ENCODE measurements around the gene SSH2. TPM values are rescaled to one million over a fixed set of nuclear protein-coding genes. Genes with fewer than 3 reads are reported as not detected.

SSH2 gene
- total RNA-seq, 1 experiment from 2014 or later = 14.6 TPM

DNA sequence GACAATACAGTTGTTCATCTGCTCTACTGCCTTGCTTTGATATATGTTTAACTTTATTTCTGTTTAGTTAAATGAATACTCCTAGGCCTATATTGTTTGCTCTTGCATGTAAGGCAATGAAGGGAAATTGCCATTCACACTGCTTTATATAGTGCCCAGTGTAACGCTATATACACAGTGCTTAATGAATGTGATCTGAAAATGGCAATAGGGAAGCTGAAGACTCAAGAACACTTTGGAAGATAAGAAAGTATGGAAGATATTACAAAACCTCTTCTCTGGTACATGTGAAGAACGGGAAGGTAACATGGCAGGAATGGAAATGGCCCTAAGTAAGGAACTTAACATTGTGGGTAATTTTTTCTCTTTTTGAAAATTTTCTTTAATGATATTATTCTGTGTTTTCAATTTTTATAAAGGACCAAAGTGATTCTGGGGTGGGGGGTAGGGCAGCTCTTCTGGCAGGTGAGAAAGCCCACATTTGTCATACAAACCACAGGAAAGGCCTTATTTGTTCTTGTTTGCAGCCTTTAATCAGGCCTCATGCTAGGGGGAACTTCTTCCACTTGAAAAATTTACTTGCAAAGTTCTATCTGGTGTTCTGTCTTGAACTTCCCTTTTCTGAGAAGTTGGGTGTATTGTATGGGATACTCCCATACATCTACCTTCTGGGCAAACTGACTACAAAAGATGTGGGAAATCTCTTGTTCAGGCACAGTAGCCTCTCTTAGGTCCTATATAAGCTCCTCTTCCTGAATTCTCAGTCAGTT is 206.6 kb downstream of the SSH2 start:
- Mint-ChIP-seq H3K27me3 (ENCODE audit: low read depth) (no peaks in the 10 kb centered on the region), H3K27ac (no peak overlapping the region), H3K9me3 (peaks cover 3 to 5% of the 10 kb centered on the region in 2 experiments; a peak in 4 of 5 replicates), H3K36me3 (ENCODE audit: insufficient read depth in 1 of 3, low read depth in 3 of 3) (peaks cover 5% of the 10 kb centered on the region in 3 experiments; a peak in 4 of 7 replicates), H3K4me1 (peaks cover 34 to 44% of the 10 kb centered on the region in 2 experiments), H3K4me3 (no peak overlapping the region)
- H3K9me3 ChIP-seq (ENCODE audit: control insufficient read depth, low read depth, low read length) = no peaks in the 10 kb centered on the region
- no peak for DNase-seq
- no peak overlapping the region for H3T11ph ChIP-seq (ENCODE audit: low read length)
- H3K4me2 ChIP-seq (ENCODE audit: insufficient read depth, insufficient read length, low read length) = no peak overlapping the region
- no peak overlapping the region for H4K91ac ChIP-seq (ENCODE audit: insufficient read length, low read depth, low read length)
- H3K4me1 ChIP-seq (ENCODE audit: insufficient read depth, low read length) = peaks cover 3% of the 10 kb centered on the region
- H3K4ac ChIP-seq (ENCODE audit: low read depth, low read length) = no peak overlapping the region
- H2BK12ac ChIP-seq (ENCODE audit: insufficient read length, low read depth, low read length) = no peak overlapping the region
- H3K18ac ChIP-seq (ENCODE audit: insufficient read length, low read depth, low read length) = no peak overlapping the region
- H2AK5ac ChIP-seq (ENCODE audit: insufficient read length, low read length) = no peak overlapping the region
- no CpG with 5 or more reads among the region's 2 CpGs for WGBS (ENCODE audit: extremely low coverage, insufficient read length, low lambda C conversion rate)
- no peak overlapping the region for H3K14ac ChIP-seq (ENCODE audit: insufficient read depth, low read length)
- no peaks in the 10 kb centered on the region for H3K79me2 ChIP-seq (ENCODE audit: insufficient read depth, low read length)
- H2AFZ ChIP-seq (ENCODE audit: low read length) = no peak overlapping the region
- H2BK5ac ChIP-seq (ENCODE audit: insufficient read length, low read length) = no peak overlapping the region
- no peak overlapping the region for H3K27ac ChIP-seq (ENCODE audit: insufficient read length, low read depth, low read length)
- H4K20me1 ChIP-seq (ENCODE audit: control insufficient read depth, insufficient read depth, insufficient read length) = no peaks in the 10 kb centered on the region
- no peak overlapping the region for H2BK15ac ChIP-seq (ENCODE audit: low read depth, low read length)
- no peak overlapping the region for H3K56ac ChIP-seq (ENCODE audit: insufficient read length, low read depth, low read length)
- no peaks in the 10 kb centered on the region for H3K79me1 ChIP-seq (ENCODE audit: insufficient read depth, low read depth, low read length, poor library complexity, severe bottlenecking)
- TF ChIP-seq, protein P1, sequence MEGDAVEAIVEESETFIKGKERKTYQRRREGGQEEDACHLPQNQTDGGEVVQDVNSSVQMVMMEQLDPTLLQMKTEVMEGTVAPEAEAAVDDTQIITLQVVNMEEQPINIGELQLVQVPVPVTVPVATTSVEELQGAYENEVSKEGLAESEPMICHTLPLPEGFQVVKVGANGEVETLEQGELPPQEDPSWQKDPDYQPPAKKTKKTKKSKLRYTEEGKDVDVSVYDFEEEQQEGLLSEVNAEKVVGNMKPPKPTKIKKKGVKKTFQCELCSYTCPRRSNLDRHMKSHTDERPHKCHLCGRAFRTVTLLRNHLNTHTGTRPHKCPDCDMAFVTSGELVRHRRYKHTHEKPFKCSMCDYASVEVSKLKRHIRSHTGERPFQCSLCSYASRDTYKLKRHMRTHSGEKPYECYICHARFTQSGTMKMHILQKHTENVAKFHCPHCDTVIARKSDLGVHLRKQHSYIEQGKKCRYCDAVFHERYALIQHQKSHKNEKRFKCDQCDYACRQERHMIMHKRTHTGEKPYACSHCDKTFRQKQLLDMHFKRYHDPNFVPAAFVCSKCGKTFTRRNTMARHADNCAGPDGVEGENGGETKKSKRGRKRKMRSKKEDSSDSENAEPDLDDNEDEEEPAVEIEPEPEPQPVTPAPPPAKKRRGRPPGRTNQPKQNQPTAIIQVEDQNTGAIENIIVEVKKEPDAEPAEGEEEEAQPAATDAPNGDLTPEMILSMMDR (conservative IDR thresholded peaks at IDR 0.05) = no peak
- H4K5ac ChIP-seq (ENCODE audit: insufficient read length, low read depth, low read length) = no peak overlapping the region
- H2BK120ac ChIP-seq (ENCODE audit: low read depth, low read length, poor library complexity, severe bottlenecking) = no peak overlapping the region
- no peaks in the 10 kb centered on the region for H3K23me2 ChIP-seq (ENCODE audit: insufficient read length, low read depth, low read length, poor library complexity, severe bottlenecking)
- H3K9ac ChIP-seq (ENCODE audit: extremely low read depth, insufficient read length, low read length) = no peak overlapping the region
- H3K27me3 ChIP-seq (ENCODE audit: insufficient read depth, low read length) = no peaks in the 10 kb centered on the region
- no peak overlapping the region for H4K8ac ChIP-seq (replicated peaks; ENCODE audit: insufficient read length, low read depth, low read length)
- H2BK20ac ChIP-seq (ENCODE audit: low read depth, low read length, poor library complexity, severe bottlenecking) = no peak overlapping the region
- H3K23ac ChIP-seq (ENCODE audit: insufficient read length, low read depth, low read length) = no peak overlapping the region

Data from H9 (cell line).